ENCODE data around the gene KLRK1. TPM values are rescaled to one million over a fixed set of nuclear protein-coding genes. Genes with fewer than 3 reads are reported as not detected.
"Not testable (repeated sequence)": the region's sequence is repeated elsewhere in the genome, so short reads cannot be mapped to it uniquely, and the experiment has no call there.

KLRK1 gene
- total RNA-seq: 1 to 10 TPM in 1 of 4 donors, under 1 TPM in 2, not detected in 1; 0.76 to 2.9 (median 0.76) TPM

DNA sequence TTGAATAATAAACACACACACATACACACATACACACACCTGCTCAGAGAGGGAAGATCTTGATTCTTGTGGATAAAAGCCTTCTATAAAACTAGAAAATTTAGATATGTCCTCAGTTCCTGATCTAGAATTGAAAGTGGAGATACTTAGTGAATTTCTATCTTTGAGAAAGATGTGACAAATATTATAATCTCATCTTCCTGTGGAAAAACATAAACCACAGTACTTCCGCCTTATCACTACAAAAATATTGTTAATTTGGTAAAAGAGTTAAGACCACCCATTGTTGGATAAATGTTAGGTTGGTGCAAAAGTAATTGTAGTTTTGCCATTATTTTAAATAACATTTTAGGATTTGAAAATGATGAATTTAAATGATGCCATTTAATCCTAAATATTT, at the start of gene KLRK1:
KLRK1 (minus strand) TSS at position 138 of the 400 bp plus-strand sequence. CDS start 1,231 bp downstream, outside the sequence.
- no peak for DNase-seq
- H3K36me3 ChIP-seq: no peaks in the 10 kb centered on the region
- intact Hi-C loops (cut with DNase I; ENCODE audit: low total_unique reads): no loop called here
- H3K27ac ChIP-seq: no peak within 1 kb of the TSS
- TF ChIP-seq POLR2A (IDR thresholded peaks at IDR 0.05): no peak
- TF ChIP-seq, protein P1, sequence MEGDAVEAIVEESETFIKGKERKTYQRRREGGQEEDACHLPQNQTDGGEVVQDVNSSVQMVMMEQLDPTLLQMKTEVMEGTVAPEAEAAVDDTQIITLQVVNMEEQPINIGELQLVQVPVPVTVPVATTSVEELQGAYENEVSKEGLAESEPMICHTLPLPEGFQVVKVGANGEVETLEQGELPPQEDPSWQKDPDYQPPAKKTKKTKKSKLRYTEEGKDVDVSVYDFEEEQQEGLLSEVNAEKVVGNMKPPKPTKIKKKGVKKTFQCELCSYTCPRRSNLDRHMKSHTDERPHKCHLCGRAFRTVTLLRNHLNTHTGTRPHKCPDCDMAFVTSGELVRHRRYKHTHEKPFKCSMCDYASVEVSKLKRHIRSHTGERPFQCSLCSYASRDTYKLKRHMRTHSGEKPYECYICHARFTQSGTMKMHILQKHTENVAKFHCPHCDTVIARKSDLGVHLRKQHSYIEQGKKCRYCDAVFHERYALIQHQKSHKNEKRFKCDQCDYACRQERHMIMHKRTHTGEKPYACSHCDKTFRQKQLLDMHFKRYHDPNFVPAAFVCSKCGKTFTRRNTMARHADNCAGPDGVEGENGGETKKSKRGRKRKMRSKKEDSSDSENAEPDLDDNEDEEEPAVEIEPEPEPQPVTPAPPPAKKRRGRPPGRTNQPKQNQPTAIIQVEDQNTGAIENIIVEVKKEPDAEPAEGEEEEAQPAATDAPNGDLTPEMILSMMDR (IDR thresholded peaks at IDR 0.05): no peak
- H3K4me1 ChIP-seq: no peaks in the 10 kb centered on the region
- H3K4me3 ChIP-seq: no peak within 1 kb of the TSS
- no peaks in the 10 kb centered on the region for H3K27me3 ChIP-seq
- H3K9me3 ChIP-seq: no peaks in the 10 kb centered on the region

DNA sequence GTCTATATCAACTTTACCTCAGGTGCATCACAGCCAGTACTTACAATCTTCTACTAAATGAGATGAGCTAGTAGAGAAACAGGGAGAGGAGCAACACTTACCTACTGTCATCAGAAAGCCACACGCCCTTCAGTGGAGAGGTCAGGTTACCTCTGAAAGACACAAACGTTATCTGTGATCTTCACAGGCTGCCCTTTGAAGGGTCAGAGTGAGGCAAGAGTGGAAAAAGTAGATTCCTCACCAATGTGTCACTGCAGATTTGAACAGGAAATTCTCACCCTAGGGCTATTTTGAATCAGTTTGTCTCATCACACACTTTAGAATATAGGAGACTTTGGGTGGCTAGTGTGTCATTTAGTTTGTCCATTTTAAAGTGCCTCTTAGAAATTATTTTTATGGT, 47.8 kb upstream of the KLRK1 start:
- H3K27me3 ChIP-seq; H3K4me1 ChIP-seq; H3K36me3 ChIP-seq; DNase-seq; H3K4me3 ChIP-seq; H3K27ac ChIP-seq; intact Hi-C loops (cut with DNase I; ENCODE audit: low total_unique reads); H3K9me3 ChIP-seq: not testable (repeated sequence)

DNA sequence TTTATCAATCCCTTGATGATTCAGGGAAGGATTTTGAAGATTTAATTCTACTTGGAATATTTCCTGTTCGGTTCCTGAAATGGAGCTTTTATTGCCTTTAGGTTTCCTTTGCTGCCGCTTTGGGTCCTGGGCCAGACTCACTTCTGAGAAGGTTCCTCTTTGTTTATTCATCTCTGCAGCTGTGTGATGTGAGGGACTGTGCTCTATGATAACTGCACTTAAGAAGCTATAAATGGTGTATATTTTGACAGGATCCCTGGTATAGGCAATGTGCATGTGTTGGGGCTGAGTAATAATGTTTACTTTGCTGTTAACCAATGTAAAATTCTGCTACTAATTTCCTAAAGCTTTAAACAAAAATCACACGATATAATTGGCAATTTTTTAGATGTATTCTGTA, 46.0 kb upstream of the KLRK1 start, which contains the start of gene KLRC2:
KLRC2 (minus strand) TSS at position 195 of the 400 bp plus-strand sequence; CDS start at position 171, 24 bp downstream.
- DNase-seq; H3K36me3 ChIP-seq; H3K9me3 ChIP-seq; H3K27me3 ChIP-seq; H3K27ac ChIP-seq; H3K4me1 ChIP-seq; intact Hi-C loops (cut with DNase I; ENCODE audit: low total_unique reads); H3K4me3 ChIP-seq: not testable (repeated sequence)

DNA sequence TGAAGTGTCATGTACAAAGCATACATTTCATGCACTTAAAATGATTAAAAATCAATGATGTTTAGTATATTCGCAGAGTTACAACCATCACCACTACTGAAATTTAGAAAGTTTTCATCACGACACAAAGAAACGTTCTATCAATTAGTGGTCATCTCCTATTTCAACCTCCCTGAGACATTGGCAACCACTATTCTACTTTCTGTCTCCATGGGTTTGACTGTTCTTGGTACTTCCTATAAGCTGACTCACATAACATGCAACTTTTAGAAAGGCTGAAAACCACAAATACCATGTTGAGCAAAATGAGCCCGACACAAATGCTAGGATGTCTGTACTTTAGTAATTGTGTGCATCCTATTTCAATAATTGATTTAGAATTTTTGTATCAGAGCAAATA, 40.8 kb upstream of the KLRK1 start:
- intact Hi-C loops (cut with DNase I; ENCODE audit: low total_unique reads); H3K9me3 ChIP-seq; H3K4me3 ChIP-seq; H3K4me1 ChIP-seq; H3K27ac ChIP-seq; DNase-seq; H3K27me3 ChIP-seq; H3K36me3 ChIP-seq: not testable (repeated sequence)

DNA sequence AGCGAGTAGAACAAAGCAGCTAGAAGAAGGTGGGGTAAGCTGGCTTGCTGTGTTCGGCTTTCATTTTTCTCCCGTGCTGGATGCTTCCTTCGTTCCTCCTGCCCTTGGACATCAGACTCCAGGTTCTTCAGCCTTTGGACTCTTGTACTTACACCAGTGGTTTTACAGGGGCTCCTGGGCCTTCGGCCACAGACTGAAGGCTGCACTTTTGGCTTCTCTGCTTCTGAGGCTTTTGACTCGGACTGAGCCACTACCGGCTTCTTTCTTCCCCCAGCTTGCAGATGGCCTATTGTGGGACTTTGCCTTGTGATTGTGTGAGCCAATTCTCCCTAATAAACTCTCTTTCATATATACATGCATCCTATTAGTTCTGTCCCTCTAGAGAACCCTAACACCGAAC, 36.1 kb upstream of the KLRK1 start:
- H3K27me3 ChIP-seq; intact Hi-C loops (cut with DNase I; ENCODE audit: low total_unique reads); H3K9me3 ChIP-seq: not testable (repeated sequence)

DNA sequence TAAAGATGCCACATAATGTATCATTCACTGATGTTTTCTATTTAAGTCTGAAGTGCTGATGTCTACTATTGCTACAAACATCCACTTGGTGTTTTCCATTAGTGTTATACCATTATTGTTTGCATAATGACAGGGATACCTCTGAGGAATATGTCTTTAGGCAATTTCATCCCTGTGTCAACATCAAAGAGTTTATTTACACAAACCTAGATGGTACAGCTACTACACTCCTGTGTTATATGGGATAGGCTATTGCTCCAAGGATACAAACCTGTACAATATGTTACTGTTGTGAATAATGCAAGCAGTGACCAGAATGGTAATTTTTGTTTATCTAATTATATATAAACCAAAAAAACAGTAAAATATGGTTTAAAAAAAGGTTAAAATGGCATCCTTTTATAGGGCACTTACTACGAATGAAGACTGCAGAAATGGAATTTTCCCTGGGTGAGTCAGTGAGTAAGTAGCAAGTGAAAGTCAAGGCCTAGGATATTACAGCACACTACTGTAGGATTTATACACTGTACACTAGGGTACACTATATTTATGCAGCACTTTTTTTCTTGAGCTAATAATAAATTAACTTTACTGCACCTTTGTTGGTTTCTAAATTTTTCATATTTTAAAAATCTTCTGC, 34.5 kb upstream of the KLRK1 start:
- DNase-seq; H3K27me3 ChIP-seq; H3K27ac ChIP-seq; H3K36me3 ChIP-seq; intact Hi-C loops (cut with DNase I; ENCODE audit: low total_unique reads); H3K9me3 ChIP-seq; H3K4me3 ChIP-seq; H3K4me1 ChIP-seq: not testable (repeated sequence)

More for the DNA sequence above, 36.1 kb upstream of the KLRK1 start:
- H3K4me1 ChIP-seq, DNase-seq, H3K27ac ChIP-seq, H3K36me3 ChIP-seq, H3K4me3 ChIP-seq: not testable (repeated sequence)

DNA sequence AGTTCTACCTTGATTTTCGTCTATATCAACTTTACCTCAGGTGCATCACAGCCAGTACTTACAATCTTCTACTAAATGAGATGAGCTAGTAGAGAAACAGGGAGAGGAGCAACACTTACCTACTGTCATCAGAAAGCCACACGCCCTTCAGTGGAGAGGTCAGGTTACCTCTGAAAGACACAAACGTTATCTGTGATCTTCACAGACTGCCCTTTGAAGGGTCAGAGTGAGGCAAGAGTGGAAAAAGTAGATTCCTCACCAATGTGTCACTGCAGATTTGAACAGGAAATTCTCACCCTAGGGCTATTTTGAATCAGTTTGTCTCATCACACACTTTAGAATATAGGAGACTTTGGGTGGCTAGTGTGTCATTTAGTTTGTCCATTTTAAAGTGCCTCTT, 32.3 kb upstream of the KLRK1 start:
- intact Hi-C loops (cut with DNase I; ENCODE audit: low total_unique reads); H3K9me3 ChIP-seq; H3K36me3 ChIP-seq; H3K27me3 ChIP-seq; H3K4me1 ChIP-seq; H3K4me3 ChIP-seq; H3K27ac ChIP-seq; DNase-seq: not testable (repeated sequence)

DNA sequence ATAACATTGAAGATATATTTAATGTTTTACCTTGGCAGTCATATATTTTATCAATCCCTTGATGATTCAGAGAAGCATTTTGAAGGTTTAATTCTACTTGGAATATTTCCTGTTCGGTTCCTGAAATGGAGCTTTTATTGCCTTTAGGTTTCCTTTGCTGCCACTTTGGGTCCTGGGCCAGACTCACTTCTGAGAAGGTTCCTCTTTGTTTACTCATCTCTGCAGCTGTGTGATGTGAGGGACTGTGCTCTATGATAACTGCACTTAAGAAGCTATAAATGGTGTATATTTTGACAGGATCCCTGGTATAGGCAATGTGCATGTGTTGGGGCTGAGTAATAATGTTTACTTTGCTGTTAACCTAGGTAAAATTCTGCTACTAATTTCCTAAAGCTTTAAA, 30.5 kb upstream of the KLRK1 start, which contains the start of gene KLRC3:
KLRC3 (minus strand) TSS at position 262 of the 400 bp plus-strand sequence; CDS start at position 217, 45 bp downstream.
- DNase-seq; H3K9me3 ChIP-seq; intact Hi-C loops (cut with DNase I; ENCODE audit: low total_unique reads); H3K4me3 ChIP-seq; H3K27ac ChIP-seq; H3K4me1 ChIP-seq; H3K27me3 ChIP-seq; H3K36me3 ChIP-seq: not testable (repeated sequence)

DNA sequence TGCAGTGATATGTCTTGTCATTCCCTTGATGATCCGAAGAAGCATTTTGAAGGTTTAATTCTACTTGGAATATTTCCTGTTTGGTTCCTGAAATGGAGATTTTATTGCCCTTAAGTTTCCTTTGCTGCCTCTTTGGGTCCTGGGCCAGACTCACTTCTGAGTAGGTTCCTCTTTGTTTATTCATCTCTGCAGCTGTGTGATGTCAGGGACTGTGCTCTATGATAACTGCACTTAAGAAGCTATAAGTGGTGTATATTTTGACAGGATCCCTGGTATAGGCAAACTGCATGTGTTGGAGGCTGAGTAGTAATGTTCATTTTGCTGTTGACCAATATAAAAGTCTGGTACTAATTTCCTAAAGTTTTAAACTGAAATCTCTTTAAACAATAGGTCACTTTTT, 19.6 kb upstream of the KLRK1 start, which contains the start of gene KLRC4:
KLRC4 (minus strand) TSS at position 366 of the 400 bp plus-strand sequence; CDS start at position 184, 182 bp downstream.
- DNase-seq: no peak
- Histone ChIP-seq H3K4me1 (no peaks in the 10 kb centered on the region), H3K27me3 (no peaks in the 10 kb centered on the region), H3K4me3 (no peak within 1 kb of the TSS), H3K9me3 (no peaks in the 10 kb centered on the region), H3K27ac (no peak within 1 kb of the TSS), H3K36me3 (no peaks in the 10 kb centered on the region)
- TF ChIP-seq, protein P1 (IDR thresholded peaks at IDR 0.05): no peak
- TF ChIP-seq POLR2A (IDR thresholded peaks at IDR 0.05): no peak
- intact Hi-C loops (cut with DNase I; ENCODE audit: low total_unique reads): no loop called here

Measured in uterus (tissue), 4 donors.